Forelimb muscle (tissue), 1 donor: ENCODE results near the gene ATP9A. TPM values are rescaled to one million over a fixed set of nuclear protein-coding genes. Genes with fewer than 3 reads are reported as not detected.

Experiments
- DNase-seq: peaks from one replicate; pipeline ENCODE4 v3.0.0-alpha.2; 2013; ENCODE audit warnings: low read depth
- polyA plus RNA-seq: library from polyadenylated mRNA; unstranded; fragments of 120-200 nt; gene quantifications from one replicate; pipeline ENCODE4 v1.2.1, GENCODE V29; 2013; ENCODE audit not compliant: insufficient read length

ATP9A gene
- polyA plus RNA-seq, 1 donor = 63.3 TPM

- no peak for DNase-seq
Measured at GRCh38 chr20:51602131-51602530, 166.1 kb downstream of the ATP9A start.

DNA sequence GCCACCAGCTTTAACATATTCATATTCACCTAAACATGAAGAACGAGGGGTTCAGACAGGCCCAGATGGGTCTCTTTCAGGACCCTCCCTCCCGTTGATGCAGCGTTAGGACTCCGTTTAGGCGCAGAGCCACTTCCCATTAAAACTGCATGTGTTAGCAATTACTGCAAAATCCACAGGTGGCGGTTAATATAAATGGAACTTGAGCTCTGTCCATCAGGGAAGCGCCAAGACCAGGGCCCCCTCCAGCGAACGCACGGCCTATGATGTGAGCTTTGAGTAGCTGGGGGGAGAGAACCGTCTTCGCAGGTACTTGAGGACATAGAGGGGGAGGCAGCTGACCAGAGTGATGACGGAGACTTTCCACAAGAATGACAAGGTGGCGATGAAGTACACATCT is 167.2 kb downstream of the ATP9A start:
- no peak for DNase-seq

- no peak for DNase-seq
Measured at GRCh38 chr20:51600016-51600420, 168.2 kb downstream of the ATP9A start.

GRCh38 chr20:51598556-51598955 is 169.6 kb downstream of the ATP9A start:
- DNase-seq = no peak

- no peak for DNase-seq
Measured at GRCh38 chr20:51597389-51598231, 170.6 kb downstream of the ATP9A start.

DNA sequence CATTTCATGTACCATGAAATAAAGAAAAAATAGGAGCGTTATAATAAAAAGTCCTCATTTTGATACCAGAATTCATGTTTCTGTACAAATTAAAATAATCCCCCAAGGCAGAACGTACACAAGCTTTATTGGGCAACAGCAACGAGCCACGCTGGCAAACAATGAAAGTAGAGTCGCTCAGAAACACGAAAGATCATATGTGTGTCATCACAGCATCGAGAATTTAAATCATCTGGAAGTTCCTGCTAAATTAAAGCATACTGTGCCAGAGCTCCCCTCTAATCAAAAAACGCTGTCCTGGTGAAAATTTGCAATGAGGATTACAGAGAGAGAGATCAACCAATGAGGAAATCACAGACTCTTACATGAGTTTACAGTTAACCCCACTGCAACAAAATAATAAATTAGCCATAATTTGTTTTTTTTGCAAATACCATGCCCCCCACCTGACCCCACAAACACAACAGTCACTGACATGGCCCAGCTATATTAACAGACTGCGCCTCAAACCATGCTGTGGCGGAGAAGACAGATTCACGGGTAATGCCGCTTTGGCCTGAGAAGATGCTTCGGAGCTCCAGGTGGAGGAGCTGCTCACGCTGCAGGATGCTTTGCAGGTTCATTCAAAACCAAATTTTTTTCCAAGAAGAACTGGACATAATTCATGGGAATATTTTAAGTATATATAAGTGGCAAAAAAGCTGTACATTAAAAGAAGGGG is 171.4 kb downstream of the ATP9A start:
- DNase-seq = no peak

DNA sequence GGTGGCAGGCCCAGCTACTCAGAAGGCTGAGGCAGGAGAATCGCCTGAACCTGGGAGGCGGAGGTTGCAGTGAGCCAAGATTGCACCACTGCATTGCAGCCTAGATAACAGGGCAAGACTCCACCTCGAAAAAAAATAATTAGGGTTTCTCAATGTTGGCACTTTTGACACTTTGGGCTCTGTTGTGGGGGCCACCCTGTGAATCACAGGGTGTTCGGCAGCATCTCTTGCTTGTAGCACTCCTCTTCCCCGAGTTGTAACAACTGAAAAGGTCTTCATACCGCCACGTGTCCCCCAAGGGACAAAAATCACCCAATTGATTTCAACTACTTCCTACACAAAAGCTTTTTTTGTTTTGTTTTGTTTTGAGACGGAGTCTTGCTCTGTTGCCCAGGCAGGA is 172.4 kb downstream of the ATP9A start:
- no peak for DNase-seq

- peak; percentile 64 for DNase-seq
Measured at GRCh38 chr20:51595058-51595532, 173.1 kb downstream of the ATP9A start.

DNA sequence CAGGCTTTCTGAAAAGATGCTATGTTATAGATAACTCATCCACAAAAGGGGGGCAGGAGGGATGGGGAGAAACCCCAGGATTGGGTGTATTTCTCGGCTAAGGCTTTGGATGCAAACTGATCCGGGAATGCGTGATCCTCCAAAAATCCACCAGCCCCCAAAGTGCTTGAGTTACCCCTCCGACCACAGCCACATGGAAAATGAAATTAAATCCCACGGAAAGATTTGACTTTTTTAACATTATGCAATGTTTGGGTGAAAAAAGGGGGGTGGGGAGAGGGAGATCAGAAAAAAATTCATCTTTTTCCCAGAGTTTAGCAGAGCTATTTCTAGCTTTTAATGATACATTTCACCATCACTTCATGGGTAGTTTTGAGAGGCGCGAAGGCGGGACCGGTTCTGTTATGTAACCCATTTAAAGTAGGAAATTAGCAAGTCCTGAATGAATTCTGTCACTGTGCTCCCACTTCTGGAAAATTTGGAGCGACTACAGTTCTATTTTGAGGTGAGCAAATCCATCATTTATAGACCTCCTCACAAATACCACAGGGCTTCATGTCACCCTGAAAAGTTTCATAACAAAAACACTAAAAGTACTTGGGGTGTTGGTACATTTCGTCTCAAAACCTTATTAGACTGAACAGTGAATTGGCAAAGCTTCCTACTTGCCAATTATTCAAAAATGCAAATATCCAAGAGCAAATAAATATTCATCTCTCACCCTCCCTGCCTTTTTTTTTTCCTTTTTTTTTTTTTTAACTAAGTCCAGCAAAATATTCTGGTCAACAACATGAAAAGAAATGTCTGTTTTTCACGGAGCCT is 173.7 kb downstream of the ATP9A start:
- DNase-seq = no peak

GRCh38 chr20:51593584-51593983 is 174.6 kb downstream of the ATP9A start:
- no peak for DNase-seq

DNA sequence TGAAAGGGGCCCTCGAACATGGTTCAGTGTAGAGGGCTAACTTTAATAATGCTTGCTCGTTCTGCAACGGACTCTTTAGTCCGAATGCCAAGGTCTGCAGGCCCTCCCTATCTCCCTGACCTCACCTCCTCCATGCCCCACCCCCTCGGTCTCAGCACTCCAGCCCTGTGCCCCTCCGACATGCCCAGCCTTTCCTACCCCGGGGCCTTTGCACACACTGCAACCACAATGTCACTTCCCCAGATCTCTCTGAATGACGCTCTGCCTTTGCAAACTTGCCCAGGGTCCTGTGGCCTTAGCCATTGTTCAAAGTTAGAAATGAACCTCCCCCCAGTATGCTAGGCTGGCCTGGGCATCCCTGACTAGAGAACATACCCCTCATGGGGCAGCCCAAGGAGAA is 175.6 kb downstream of the ATP9A start:
- no peak for DNase-seq

DNA sequence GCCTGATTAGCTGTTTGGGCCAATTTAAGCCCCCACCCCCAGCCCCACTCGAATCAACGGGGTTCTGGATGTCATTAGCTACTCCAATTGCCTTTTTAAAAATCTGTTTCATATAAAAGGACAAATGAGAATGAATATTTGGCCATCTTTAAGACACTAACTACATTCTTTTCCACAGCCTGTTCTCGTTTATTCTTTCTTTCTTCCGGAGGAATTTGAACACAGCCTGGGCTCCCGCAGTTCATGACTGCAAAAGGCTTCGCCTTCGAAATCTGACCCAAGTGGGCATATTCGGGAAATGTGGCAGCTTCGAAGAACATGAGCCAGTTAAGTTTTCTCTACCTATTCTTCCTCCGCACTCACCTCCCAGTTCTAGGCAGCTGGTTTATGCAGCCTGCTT is 176.3 kb downstream of the ATP9A start:
- no peak for DNase-seq

GRCh38 chr20:51588762-51589161 is 179.4 kb downstream of the ATP9A start:
- DNase-seq = no peak

DNA sequence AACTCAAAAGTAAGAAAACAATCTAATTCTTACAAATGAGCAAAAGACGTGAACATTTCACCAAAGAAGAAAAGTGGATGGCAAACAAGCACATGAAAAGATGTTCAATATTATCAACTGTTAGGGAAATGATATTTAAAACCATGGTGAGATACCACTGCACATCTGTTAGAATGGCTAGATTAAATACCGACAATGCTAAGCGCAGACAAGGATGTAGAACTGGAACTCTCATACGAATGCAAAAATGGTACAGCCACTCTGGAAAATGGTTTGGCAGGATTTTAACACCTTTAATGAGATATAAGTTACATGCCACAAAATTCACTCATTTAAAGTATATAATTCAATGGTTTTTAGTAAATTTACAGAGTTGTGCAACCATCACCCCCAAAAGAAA is 181.0 kb downstream of the ATP9A start:
- DNase-seq = no peak

GRCh38 chr20:51586005-51586440 is 182.2 kb downstream of the ATP9A start:
- no peak for DNase-seq

DNA sequence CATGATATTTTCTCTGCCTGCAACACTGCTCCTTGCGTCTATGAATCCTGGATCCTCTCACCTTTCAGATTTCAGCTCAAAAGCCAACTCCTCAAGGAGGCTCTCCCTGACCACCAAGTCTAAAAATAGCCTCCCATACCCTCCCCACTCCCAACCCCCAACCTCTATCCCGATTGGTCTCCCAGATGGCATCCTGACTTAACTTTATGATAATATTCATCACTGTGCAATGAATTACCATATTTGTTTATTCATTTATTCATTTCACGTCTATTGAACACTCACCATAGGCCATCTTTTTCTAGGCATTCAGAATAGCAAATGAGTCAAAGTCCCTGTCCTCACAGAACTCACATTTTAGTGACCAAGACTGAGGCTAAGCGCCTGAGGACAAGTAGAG is 183.0 kb downstream of the ATP9A start:
- no peak for DNase-seq

- no peak for DNase-seq
Measured at GRCh38 chr20:51584737-51585136, 183.5 kb downstream of the ATP9A start.

DNA sequence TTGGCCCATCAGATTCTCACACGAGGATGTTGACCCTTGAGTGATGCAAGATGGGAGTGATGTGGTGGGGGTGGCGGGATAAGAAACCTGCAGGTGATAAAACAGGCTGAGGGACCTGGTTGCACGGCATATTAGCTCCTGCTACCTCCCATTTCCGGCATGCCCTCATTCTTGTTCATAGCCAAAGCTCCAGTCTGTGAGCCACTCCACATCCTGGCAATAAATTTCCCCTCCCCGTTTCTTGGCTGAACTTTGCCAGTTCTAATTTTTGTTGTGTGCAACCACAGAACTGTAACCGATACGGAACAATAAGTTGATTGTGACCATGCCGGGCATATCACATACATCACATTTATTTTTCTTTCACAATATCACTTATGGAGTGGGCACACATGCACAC is 184.1 kb downstream of the ATP9A start:
- no peak for DNase-seq

DNA sequence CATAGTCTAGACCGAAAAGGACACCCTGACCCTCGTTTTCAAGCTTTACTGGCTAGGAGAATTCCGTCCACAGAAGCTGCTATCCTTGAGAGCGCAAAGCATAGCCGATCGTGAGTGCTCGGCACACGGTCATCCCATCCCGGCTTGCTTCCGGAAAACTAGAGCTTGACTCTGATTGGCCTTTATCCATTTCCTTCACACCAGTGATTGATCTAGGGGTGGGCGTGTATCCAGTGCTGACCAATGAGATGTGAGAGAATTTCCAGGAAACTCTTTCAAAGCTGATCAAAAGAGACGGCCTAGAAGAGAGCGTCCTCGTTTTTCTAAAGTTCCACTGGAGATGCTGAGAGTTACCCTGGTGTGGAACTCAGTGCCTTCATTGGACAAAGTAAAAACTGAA is 184.7 kb downstream of the ATP9A start:
- DNase-seq = no peak

DNA sequence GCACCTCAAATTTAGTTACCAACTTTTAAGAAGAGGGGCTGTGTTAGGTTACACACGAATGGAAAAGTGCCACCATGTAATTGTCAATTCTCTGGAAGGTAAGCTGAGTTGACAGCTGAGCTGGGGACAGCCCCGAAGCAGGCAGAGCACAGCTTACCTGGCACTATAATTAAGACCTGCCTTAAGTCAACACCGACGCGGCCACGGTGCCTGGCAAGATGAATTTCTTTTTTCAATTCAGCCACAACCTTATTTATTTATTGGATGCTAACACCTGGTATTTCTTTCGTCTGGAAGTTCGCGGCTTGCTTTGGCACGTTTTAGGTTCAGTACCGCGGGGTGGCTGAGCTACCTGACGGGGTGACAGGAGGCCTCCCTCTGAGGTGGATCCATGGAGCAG is 185.1 kb downstream of the ATP9A start:
- no peak for DNase-seq

DNA sequence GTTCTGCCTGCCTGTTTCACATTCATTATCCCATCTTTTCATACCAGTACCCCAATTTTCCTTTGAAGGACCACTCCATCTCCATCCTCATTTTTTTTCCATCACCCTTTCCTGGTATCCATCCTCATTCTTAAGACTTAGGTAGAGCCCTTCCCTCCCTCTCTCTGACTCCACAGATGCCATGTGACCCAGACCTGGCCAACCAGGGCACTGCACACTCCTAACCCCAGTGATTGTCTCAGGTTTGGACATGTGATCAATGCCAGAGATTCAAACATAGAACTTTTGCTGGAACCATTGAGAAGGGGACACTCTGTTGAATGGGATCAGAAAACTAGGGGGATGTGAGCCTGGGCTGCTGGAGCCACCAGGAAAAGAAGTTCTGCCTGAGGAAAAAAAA is 186.6 kb downstream of the ATP9A start:
- DNase-seq = no peak

DNA sequence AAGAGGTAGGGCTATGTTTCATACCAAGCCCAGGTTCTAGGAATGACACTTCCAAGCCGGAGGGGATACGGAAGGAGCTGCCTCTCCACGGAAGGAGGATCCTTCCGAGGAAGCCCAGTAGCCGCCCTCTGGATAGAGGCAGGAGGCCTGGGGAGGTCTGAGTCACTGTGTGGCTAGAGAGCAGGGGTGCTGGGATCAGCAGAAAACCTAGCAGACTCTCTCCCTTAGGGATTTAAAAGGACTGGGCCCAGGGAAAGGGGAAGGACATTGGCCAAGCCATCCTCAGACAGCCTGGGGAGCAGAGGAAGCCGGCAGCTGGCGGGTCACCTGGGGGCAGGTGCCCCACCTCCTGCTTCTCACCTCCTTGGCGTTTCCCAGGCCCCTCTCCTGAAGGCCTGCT is 189.1 kb downstream of the ATP9A start:
- no peak for DNase-seq
